ENCODE data around the gene MCTP1. TPM values are rescaled to one million over a fixed set of nuclear protein-coding genes. Genes with fewer than 3 reads are reported as not detected.

The MCTP1 gene
- total RNA-seq, 2 experiments from 2014 or later: not detected

- no peak overlapping the region for H2AFZ ChIP-seq (ENCODE audit: low read length)
- no peaks in the 10 kb centered on the region for H3K4me1 ChIP-seq (ENCODE audit: insufficient read depth, low read length, poor library complexity, severe bottlenecking)
- no peak overlapping the region for H3K4me2 ChIP-seq (ENCODE audit: low read length)
- no peaks in the 10 kb centered on the region for H3K9me2 ChIP-seq (ENCODE audit: insufficient read depth, low read length)
- CTCF ChIA-PET (ENCODE audit: unreplicated experiment): no interaction called here
- POLR2A ChIA-PET: no interaction called here
- no peak overlapping the region for H3K27ac ChIP-seq (ENCODE audit: low read depth, low read length, poor library complexity, severe bottlenecking)
- DNase-seq (ENCODE audit: low spot score): no peak
- H3K4me3 ChIP-seq (ENCODE audit: low read depth, low read length, poor library complexity, severe bottlenecking): no peak overlapping the region
- intact Hi-C loops (cut with micrococcal nuclease; ENCODE audit: unreplicated experiment): no loop called here
- no peak for TF ChIP-seq EZH2phosphoT487 (IDR thresholded peaks at IDR 0.05; ENCODE audit: borderline replicate concordance, low read depth, low read length)
- TF ChIP-seq CTCF (conservative IDR thresholded peaks at IDR 0.05; ENCODE audit: low read length): no peak
- no TSS peak for BruUV-seq (replicated peaks)
- no peaks in the 10 kb centered on the region for H3K36me3 ChIP-seq (ENCODE audit: insufficient read depth, low read length)
- H4K20me1 ChIP-seq (ENCODE audit: insufficient read depth, low read length): no peaks in the 10 kb centered on the region
- H3K9me3 ChIP-seq (ENCODE audit: low read length): no peaks in the 10 kb centered on the region
- no peaks in the 10 kb centered on the region for H3K79me2 ChIP-seq (ENCODE audit: insufficient read depth, low read depth, low read length)
Observed at GRCh38 chr5:95285409-95285755, 488 bp upstream of the MCTP1 start.

DNA sequence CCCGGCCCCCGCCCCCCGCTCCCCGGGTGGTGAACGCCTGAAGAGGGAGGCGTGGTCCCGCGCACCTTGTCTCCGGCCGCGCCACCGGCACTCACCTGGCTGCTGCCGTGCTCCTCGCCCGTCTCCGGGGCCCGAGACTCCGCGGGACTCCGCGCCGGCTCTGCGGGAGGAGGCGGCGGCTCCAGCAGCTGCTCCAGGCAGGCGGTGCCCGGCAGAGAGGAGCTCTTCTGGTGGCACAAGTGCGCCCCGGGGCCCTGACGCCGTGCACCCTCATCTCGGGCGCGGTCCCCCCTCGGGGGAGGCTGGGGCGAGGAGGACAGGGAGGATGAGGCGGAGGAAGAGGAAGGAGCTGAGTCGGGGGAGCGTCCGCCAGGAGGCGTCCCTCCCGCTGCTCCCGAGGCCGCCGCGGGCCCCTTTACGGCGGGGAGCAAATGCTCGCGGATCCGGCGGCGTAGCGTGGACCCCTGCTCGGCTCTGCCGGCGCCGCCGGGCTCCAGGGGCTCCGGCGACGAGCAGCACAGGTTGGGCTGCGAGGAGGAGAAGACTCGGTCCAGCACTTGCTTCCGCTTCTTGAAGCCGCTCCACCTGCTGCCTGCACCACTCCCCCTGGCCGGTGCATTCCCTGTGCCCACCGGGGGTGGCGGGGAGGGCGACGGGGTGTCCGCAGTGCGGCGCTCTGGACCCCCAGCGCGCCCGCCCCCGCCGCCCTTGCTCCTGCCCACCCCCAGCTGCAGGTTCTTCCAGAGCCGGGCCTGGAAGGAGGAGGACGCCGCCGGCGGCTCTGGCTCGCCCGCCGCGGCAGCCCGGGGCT is 928 bp downstream of the MCTP1 start:
- CTCF ChIA-PET (ENCODE audit: unreplicated experiment): no interaction called here
- POLR2A ChIA-PET: no interaction called here
- Histone ChIP-seq H4K20me1 (ENCODE audit: insufficient read depth, low read length) (no peaks in the 10 kb centered on the region), H3K9me3 (ENCODE audit: low read length) (no peaks in the 10 kb centered on the region), H3K79me2 (ENCODE audit: insufficient read depth, low read depth, low read length) (no peaks in the 10 kb centered on the region), H3K4me3 (ENCODE audit: low read depth, low read length, poor library complexity, severe bottlenecking) (no peak overlapping the region), H3K4me1 (ENCODE audit: insufficient read depth, low read length, poor library complexity, severe bottlenecking) (no peaks in the 10 kb centered on the region), H3K9me2 (ENCODE audit: insufficient read depth, low read length) (no peaks in the 10 kb centered on the region), H3K36me3 (ENCODE audit: insufficient read depth, low read length) (no peaks in the 10 kb centered on the region), H3K4me2 (ENCODE audit: low read length) (no peak overlapping the region), H3K27ac (ENCODE audit: low read depth, low read length, poor library complexity, severe bottlenecking) (no peak overlapping the region), H2AFZ (ENCODE audit: low read length) (no peak overlapping the region)
- TF ChIP-seq EZH2phosphoT487 (IDR thresholded peaks at IDR 0.05; ENCODE audit: borderline replicate concordance, low read depth, low read length) (no peak), CTCF (conservative IDR thresholded peaks at IDR 0.05; ENCODE audit: low read length) (no peak)
- no peak for DNase-seq (ENCODE audit: low spot score)
- no TSS peak for BruUV-seq (replicated peaks)
- intact Hi-C loops (cut with micrococcal nuclease; ENCODE audit: unreplicated experiment): no loop called here

GRCh38 chr5:95283022-95283615 is 1.8 kb downstream of the MCTP1 start:
- no peak for DNase-seq (ENCODE audit: low spot score)
- intact Hi-C loops (cut with micrococcal nuclease; ENCODE audit: unreplicated experiment): no loop called here
- no TSS peak for BruUV-seq (replicated peaks)
- Histone ChIP-seq H3K9me2 (ENCODE audit: insufficient read depth, low read length) (no peaks in the 10 kb centered on the region), H3K36me3 (ENCODE audit: insufficient read depth, low read length) (no peaks in the 10 kb centered on the region), H3K27ac (ENCODE audit: low read depth, low read length, poor library complexity, severe bottlenecking) (no peak overlapping the region), H3K9me3 (ENCODE audit: low read length) (no peaks in the 10 kb centered on the region), H2AFZ (ENCODE audit: low read length) (no peak overlapping the region), H3K79me2 (ENCODE audit: insufficient read depth, low read depth, low read length) (no peaks in the 10 kb centered on the region), H4K20me1 (ENCODE audit: insufficient read depth, low read length) (no peaks in the 10 kb centered on the region), H3K4me1 (ENCODE audit: insufficient read depth, low read length, poor library complexity, severe bottlenecking) (no peaks in the 10 kb centered on the region), H3K4me2 (ENCODE audit: low read length) (no peak overlapping the region), H3K4me3 (ENCODE audit: low read depth, low read length, poor library complexity, severe bottlenecking) (no peak overlapping the region)
- ChIA-PET POLR2A (no interaction called here), CTCF (ENCODE audit: unreplicated experiment) (no interaction called here)
- TF ChIP-seq EZH2phosphoT487 (IDR thresholded peaks at IDR 0.05; ENCODE audit: borderline replicate concordance, low read depth, low read length) (no peak), CTCF (conservative IDR thresholded peaks at IDR 0.05; ENCODE audit: low read length) (no peak)
